Fibroblast of the aortic adventitia (primary cell): Measurements from ENCODE around the gene IFI6. TPM values are rescaled to one million over a fixed set of nuclear protein-coding genes. Genes with fewer than 3 reads are reported as not detected.

ENCODE experiments used
- DNase-seq: peaks from one replicate; pipeline ENCODE4 v3.0.0-alpha.2; 2010; ENCODE audit warnings: low read depth
- H3K4me3 ChIP-seq: 2 replicates; pipeline ENCODE4 v1.5.1; 2011; ENCODE audit warnings: low read depth, mild to moderate bottlenecking, control low read depth, low read length, moderate library complexity
- total RNA-seq: library from RNA; depleted of rRNA; stranded (reverse); fragments of >200 nt; gene quantifications from 2 replicates; pipeline ENCODE4 v1.2.3, GENCODE V29; 2012; ENCODE audit warnings: low replicate concordance
- TF ChIP-seq, protein P1 (sequence below): IDR thresholded peaks from 2 replicates; pipeline ENCODE4 v1.5.1; 2011; ENCODE audit warnings: mild to moderate bottlenecking, low read length, control low read depth, inconsistent platforms; ENCODE audit not compliant: insufficient read depth

The IFI6 gene, protein sequence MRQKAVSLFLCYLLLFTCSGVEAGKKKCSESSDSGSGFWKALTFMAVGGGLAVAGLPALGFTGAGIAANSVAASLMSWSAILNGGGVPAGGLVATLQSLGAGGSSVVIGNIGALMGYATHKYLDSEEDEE
- total RNA-seq, result 64.7 and 194 TPM in 2 replicates

DNA sequence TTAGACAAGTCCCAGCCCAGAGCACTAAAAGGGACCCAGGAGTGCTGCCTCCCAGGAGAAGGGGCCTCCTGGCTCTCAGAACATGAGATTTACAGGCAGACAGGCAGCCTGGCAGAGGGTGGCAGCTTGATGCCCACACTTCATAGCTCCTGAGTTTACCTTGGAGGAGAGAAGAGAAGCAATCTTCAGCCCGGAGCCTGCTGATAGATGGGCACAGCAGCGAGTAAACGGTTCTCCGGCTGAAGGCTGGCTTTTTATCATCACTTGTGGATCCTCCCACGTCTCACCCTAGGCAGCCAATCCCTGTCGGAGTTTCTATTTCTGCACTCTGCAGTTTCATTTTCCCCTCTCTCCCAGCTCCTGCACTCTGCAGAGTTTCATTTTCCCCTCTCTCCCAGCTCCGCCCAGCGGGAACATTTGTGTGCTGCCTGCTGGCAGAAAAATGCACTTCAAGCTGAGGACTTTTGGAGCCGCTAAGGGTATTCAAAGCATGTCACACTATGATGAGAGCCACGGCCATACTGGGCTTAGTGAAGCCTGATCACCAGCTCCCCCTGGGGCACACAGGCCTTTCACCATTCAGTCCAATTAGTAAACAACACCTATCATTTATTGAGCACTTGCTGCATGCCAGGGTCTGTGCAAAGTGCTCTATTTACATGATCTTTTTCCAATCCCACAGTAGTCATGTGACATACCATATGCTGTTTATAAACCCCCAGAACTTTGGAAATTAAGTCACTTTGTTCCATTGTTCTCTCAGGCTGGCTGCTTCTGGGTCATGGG, at the start of gene IFI6:
Gene IFI6 (minus strand): TSS at position 229 of the 786 bp plus-strand sequence. CDS start 2,878 bp downstream, outside the sequence.
- TF ChIP-seq, protein P1, sequence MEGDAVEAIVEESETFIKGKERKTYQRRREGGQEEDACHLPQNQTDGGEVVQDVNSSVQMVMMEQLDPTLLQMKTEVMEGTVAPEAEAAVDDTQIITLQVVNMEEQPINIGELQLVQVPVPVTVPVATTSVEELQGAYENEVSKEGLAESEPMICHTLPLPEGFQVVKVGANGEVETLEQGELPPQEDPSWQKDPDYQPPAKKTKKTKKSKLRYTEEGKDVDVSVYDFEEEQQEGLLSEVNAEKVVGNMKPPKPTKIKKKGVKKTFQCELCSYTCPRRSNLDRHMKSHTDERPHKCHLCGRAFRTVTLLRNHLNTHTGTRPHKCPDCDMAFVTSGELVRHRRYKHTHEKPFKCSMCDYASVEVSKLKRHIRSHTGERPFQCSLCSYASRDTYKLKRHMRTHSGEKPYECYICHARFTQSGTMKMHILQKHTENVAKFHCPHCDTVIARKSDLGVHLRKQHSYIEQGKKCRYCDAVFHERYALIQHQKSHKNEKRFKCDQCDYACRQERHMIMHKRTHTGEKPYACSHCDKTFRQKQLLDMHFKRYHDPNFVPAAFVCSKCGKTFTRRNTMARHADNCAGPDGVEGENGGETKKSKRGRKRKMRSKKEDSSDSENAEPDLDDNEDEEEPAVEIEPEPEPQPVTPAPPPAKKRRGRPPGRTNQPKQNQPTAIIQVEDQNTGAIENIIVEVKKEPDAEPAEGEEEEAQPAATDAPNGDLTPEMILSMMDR, result peak; percentile 65
- peak within 1 kb of the TSS; percentile 81 for H3K4me3 ChIP-seq
- DNase-seq, result peak; percentile 98

DNA sequence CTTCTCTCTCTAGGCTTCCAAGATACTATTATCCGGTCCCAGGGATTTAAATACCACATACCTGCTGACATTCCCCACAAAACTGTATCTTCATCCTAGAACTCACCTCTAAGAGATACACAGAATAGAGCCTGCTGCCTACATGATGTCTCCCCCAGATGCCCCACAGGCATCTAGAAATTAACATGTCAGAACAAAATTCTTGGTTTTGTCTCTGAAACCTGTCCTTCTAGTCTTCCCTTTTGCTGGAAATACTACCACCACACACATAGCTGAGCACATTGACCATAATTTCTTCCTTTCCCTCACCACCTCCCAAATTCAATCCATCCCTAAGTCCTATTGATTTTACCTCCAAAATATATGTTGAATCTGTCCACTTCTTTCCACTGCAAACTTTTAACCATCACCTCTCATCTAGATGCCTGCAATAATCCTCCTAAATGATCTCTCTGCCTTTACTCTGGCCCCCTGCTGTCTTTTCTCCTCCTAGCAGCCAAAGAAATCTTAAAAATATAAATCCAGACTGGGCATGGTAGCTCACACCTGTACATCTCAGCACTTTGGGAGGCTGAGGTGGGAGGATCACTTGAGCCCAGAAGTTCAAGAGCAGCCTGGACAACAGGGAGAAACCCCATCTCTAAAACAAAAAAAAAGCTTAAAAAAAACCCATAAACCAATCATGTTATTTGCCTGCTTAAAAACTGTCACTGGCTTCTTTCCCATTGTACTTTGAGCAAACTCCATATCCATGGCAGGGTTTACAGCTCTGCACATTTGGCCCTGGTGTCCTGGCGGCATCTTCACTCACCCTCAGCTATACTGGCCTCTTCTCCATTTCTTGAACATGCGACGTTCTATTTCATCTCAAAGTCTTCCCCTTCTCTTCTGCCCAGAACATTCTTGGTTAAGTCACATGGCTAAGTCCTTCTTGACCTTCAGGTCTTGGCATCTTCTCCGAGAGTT, 47.6 kb upstream of the IFI6 start:
- TF ChIP-seq, protein P1, result peak; percentile 59
- peak; percentile 20 for DNase-seq

DNA sequence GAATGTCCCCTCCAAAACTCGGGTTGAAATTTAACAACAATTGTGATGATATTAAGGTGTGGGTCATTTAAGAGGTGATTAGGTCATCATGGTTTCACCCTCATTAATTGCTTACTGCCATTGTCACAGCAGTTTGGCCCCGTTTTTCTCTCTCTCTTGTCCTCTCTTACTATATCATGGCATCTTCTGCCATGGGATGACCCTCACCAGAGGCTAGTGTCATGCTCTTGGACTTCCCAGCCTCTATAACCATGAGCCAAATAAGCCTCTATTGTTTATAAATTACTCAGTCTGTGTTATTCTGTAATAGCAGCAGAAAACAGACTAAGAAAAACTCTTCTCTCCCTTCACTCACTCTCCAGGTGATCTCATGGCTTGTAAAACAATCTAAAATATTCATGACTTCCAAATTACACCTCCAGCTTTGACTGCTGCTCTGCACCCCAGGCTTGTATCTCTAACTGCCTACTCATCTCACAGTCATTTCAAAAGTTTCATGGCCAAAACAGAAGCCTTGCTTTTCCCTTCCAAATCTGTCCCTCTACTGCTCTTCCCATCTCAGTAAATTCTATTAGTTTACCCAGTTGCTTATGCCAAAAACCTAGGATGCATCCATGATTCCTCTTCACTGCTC, 44.4 kb upstream of the IFI6 start:
- no peak overlapping the region for H3K4me3 ChIP-seq
- TF ChIP-seq, protein P1, result no peak
- no peak for DNase-seq

More for the DNA sequence above, 47.6 kb upstream of the IFI6 start:
- H3K4me3 ChIP-seq, result no peak overlapping the region

DNA sequence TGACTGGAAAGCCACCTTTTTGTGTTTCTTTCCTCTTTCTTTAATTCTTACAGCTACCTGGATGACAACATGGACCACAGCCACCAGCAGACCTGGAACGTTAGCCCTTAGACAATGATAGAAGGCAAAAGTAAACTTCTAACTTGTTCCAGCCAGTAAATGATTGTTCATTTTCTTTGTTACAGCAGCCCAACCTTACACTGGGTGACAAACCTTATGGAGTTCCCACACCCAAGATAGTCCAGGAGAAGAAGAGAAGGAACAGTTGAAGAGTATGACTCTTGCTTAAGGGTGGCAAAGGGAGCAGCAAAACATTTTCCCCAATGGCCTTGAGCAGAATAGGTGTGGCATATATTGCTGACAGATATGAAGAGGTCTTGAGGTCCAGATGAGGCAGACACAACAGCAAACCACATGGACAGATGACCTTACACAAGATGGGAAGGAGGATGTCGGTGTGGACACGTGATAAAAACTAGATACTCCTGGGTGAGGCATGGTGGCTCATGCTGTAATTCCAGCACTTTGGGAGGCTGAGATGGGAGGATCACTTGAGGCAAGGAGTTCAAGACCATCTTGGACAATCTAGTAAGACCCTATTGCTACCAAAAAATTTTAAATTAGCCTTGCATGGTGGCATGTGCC, 42.0 kb upstream of the IFI6 start:
- H3K4me3 ChIP-seq, result no peak overlapping the region
- no peak for DNase-seq
- TF ChIP-seq, protein P1, result no peak

DNA sequence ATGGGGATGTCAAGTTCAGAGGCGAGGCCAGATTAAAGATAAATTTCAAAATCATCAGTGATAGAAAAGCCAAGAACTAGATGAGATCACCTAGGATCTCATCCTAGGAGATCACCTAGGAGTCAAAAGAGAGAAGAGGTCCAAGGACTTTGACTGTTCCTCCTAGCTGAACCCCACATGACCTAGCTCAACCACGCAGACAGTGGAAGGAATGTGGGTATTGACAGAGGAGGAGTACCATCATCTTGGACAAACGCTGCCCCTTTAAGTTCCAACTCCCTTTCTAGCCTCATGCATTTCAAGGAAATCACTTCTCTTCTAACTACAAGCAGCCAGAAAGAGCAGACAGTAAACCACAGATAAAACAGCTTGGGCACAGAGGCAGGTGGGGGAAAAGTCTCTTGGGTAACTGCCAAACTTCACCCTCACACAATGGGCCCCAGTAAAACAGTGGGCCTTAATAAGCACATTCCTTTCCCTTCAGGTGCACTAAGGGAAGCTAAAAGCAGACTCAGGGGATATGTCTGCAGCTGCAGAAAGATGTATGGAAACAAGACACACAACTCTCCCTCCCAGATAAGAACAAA, 41.2 kb upstream of the IFI6 start:
- H3K4me3 ChIP-seq, result no peak overlapping the region
- TF ChIP-seq, protein P1, result no peak
- DNase-seq, result no peak
